Metanephros (tissue), 1 donor: ENCODE data around the gene ANKRD45. TPM values are rescaled to one million over a fixed set of nuclear protein-coding genes. Genes with fewer than 3 reads are reported as not detected.

Experiments used
- total RNA-seq: library from RNA; depleted of rRNA; stranded (reverse); fragments of >200 nt; gene quantifications from one replicate; pipeline ENCODE4 v1.2.3, GENCODE V29; 2014

ANKRD45 gene, protein sequence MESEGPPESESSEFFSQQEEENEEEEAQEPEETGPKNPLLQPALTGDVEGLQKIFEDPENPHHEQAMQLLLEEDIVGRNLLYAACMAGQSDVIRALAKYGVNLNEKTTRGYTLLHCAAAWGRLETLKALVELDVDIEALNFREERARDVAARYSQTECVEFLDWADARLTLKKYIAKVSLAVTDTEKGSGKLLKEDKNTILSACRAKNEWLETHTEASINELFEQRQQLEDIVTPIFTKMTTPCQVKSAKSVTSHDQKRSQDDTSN
- 3.5 TPM for total RNA-seq

DNA sequence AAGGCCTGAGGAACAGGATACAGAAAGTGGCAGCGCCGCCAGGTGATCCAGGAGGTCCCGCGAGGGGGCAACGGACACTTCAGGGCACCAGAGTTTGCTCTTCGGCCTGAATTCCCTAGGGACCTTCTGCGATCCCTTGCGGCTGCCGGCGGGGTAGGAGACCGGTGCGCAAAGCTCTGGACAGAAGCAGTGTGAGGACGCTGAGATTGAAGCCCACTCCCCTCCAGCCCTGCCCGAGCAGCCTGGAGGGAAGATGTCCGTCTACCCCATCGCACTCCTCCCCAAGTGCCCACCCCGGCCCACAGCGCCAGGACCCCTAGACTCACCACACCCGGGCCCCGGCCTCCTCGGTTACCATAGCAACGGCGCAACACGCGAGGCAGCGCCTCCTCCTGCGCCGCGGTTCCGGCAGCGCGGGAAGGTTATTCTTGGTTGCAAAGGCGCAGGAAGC is at the start of gene ANKRD45:
Gene ANKRD45 (minus strand): TSS at position 361 of the 451 bp plus-strand sequence. CDS start 10,433 bp downstream, outside the sequence.

DNA sequence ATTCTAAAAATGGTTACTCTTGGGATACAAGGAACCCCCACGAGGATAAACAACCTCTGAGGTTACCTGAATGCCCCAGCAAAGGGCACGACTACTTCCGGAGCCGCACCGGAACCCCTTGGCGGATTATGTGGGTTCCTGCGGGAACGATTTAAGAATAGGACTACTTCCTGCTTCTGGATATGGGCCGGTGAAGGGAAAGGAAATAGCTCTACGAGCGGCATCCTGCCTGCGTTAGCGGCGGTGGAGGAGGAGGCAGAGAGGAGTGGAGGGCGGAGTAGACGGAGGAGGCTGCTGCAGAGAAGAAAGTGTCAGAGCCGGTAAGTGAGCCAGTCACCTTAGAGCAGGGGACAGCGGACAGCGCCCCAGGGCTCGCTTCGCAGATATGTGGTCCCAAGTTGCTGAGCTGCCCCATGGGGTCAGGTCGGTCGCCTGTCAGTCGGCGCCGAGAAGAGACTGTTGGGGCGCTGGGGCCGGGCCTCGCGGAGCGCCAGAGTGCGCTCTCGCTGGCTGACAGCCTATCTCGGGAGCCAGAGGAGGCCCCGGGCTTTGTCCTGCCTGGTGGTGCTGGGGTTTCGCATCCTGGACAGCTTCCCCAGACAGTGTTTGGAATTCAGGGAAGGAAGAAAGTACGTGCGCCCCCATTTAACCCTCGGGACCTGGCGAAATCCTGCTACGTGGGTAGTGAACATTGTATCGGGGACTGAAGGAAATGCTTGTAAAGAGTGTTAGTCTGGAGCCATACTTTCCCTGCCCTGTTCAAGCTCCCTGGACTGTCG is 45.3 kb upstream of the ANKRD45 start, which contains the start of gene KLHL20:
Gene KLHL20 (plus strand): TSS at position 223 of the 779 bp plus-strand sequence. CDS start 1,063 bp downstream, outside the sequence.

DNA sequence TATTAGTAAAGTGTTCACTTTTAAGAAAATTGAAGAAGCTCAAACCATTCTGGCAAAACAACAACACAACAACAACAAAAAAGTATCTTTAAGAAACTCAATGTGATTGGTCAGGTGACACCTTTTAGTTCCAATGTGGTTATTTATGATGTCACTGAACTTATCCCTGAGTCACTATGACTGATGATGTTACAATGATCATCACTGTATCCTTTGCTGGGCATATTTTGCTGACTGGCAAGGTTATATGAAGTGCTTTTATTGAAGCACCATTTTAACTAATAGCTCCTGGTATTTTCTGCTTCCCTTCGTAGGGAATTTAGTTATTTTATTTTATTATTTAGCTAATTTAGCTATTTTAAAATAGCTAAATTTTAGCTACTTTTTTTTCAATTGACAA is 34.5 kb downstream of the ANKRD45 start, which contains the start of gene TEX50:
Gene TEX50 (plus strand): TSS at position 223 of the 400 bp plus-strand sequence. CDS start 184 bp downstream, outside the sequence.

DNA sequence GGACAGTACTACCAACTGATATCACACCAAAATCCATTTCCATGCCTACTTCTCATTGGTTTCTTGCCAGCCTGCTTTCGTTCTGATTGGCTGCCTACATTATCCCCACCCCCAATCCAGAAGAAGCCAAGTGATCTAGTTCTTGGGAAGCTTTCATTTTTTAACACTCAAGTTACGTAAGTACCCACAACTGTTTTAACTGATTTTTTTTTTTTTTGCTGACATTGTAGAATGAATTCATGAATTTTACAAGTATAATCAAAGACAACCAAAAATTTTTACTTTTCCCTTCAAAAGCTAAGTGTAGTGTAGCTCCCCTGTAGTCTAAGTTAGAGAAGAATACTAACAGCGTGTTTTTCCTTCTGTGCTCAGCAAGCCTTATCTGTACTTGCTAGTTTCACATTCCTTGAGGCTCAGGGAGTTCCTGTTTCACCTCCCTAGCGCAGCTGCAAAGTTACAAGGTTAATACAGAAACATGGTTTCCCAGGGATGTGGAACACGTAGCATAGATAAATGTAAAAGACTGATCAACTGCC is 66.5 kb downstream of the ANKRD45 start, which contains the start of gene SLC9C2:
Gene SLC9C2 (minus strand): TSS at position 17 of the 536 bp plus-strand sequence. CDS start 1,296 bp downstream, outside the sequence.

Other genes with a start within 250 kb of the ANKRD45 start
- gene PRDX6, start 192.5 kb downstream of the ANKRD45 start, total RNA-seq, result 281 TPM
- gene SLC9C2, start 66.8 kb downstream of the ANKRD45 start, total RNA-seq, result not detected
- gene TEX50, start 34.5 kb downstream of the ANKRD45 start, total RNA-seq, result not detected
- 25.5 TPM for gene KLHL20, start 45.1 kb upstream of the ANKRD45 start, total RNA-seq
- 18.0 TPM for gene DARS2, start 154.8 kb upstream of the ANKRD45 start, total RNA-seq
- gene CENPL, start 155.0 kb upstream of the ANKRD45 start, total RNA-seq, result 9.8 TPM
- gene GAS5, start 198.1 kb upstream of the ANKRD45 start, total RNA-seq, result 263 TPM
- gene ZBTB37, start 198.5 kb upstream of the ANKRD45 start, total RNA-seq, result 24.8 TPM
- not detected for gene SERPINC1, start 247.5 kb upstream of the ANKRD45 start, total RNA-seq